Erythroblast (primary cell): ENCODE measurements around the gene DNHD1.

ENCODE experiments used
- DNase-seq, 2 experiments: peaks; one replicate each; lab custom pipeline; 2025; lab: John Stamatoyannopoulos, UW
- GATA1 ChIP-seq: IDR thresholded peaks from 2 replicates; pipeline ENCODE4 v1.6.1; 2011; ENCODE audit warnings: low read depth, mild to moderate bottlenecking, control low read depth, low read length, moderate library complexity
- POLR2A ChIP-seq: IDR thresholded peaks from 2 replicates; pipeline ENCODE4 v1.6.1; 2011; ENCODE audit warnings: mild to moderate bottlenecking, low read length

The DNHD1 gene

GRCh38 chr11:6526411-6527135 is 29.5 kb downstream of the DNHD1 start:
- TF ChIP-seq GATA1 (no peak), POLR2A (no peak)

GRCh38 chr11:6529266-6529665 is 32.2 kb downstream of the DNHD1 start:
- no peak for DNase-seq
- TF ChIP-seq GATA1 = no peak
- TF ChIP-seq POLR2A = no peak

More at GRCh38 chr11:6526411-6527135, 29.5 kb downstream of the DNHD1 start:
- no peak for DNase-seq

- TF ChIP-seq POLR2A = no peak
- no peak for TF ChIP-seq GATA1
- peak in 1 of 2 experiments; percentile 35 for DNase-seq
Measured at GRCh38 chr11:6530848-6531247, 33.8 kb downstream of the DNHD1 start.

GRCh38 chr11:6531267-6531752 is 34.2 kb downstream of the DNHD1 start:
- DNase-seq = peak; percentile 67 to 83
- no peak for TF ChIP-seq POLR2A
- no peak for TF ChIP-seq GATA1

DNA sequence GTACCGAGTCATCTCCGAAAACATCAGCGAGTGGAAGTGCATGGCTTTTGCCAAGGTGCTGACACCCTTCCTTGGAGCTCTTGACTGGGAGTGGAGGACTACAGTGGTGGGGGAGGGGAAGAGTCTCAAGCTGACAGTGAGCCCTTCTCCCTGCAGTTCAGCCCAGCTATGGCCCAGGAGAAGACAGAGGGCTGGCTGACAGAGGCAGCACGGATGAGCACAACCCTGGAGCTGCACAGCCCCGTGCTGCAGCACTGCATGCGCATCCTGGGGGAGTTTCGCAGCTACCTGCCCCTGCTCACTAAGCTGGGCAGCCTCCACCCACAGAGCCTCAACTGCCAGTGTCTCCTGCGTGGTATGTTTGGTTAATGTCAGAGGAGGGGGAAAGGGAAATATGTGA is 41.4 kb downstream of the DNHD1 start:
- peak in 1 of 2 experiments; percentile 33 for DNase-seq
- TF ChIP-seq POLR2A (no peak), GATA1 (no peak)

DNA sequence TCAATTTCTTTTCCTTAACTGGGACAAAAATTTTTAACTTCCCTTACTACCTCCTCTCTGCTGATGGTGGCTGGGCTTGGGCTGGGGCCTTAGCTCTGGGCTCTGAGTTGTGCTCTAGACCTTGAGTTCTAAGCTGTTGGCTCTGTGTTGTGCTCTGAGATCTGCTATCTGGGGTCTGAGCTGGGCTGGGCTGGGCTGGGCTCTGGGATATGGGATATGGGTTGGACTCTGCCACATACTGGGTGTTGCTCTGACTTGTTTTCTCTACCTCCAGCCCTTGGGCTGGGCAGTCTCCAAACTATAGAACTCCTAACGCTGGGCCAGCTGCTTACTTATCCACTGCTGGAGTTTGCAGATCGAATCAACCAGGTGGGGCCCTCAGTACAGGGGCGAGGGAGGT is 41.9 kb downstream of the DNHD1 start:
- DNase-seq = peak; percentile 50 to 61
- TF ChIP-seq POLR2A (no peak), GATA1 (no peak)

- DNase-seq = no peak
- TF ChIP-seq GATA1 = no peak
- TF ChIP-seq POLR2A = no peak
Measured at GRCh38 chr11:6539748-6540268, 42.7 kb downstream of the DNHD1 start.

GRCh38 chr11:6541356-6541755 is 44.3 kb downstream of the DNHD1 start:
- no peak for DNase-seq
- TF ChIP-seq POLR2A (no peak), GATA1 (no peak)

- TF ChIP-seq POLR2A (no peak), GATA1 (no peak)
- no peak for DNase-seq
Measured at GRCh38 chr11:6542727-6543126, 45.6 kb downstream of the DNHD1 start.

DNA sequence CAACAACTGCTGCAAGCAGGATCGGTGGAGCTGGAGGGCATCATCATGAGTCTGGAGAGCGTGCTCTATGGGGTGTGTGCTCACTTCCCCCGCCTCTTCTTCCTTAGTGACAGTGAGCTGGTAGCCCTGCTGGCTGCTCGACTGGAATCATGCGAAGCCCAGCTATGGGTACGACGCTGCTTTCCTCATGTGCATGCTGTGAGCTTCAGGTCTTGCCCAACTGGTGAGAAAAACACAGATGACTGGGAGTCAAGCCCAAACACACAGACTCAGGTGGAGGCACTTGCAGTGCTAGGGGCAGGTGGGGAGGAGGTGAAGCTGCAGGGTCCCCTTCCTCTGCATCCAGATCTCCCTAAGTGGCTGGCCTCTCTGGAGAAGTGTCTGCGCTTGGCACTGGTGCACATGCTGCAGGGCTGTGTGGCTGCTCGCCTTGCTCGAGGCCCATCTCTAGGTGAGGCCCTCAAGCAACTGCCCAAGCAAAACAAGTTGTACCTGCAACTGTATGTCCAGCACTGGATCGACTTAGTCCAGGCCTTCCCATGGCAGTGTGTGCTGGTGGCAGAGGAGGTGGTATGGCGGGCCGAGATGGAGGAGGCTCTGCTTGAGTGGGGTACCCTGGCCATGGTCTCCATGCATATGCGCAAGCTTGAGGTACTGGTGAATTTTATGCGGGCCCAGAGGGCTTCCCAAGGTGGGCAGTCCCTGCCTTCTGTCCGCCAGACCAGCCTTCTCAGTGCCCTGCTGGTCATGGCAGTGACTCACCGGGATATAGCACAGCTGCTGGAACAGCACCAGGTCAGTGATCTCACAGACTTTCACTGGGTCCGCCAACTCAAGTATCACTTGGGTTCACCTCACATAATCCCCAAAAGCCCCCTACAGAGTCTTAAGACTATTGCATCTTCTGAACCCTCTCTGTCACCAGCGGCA is 48.1 kb downstream of the DNHD1 start:
- TF ChIP-seq GATA1 (no peak), POLR2A (no peak)
- DNase-seq = no peak

DNA sequence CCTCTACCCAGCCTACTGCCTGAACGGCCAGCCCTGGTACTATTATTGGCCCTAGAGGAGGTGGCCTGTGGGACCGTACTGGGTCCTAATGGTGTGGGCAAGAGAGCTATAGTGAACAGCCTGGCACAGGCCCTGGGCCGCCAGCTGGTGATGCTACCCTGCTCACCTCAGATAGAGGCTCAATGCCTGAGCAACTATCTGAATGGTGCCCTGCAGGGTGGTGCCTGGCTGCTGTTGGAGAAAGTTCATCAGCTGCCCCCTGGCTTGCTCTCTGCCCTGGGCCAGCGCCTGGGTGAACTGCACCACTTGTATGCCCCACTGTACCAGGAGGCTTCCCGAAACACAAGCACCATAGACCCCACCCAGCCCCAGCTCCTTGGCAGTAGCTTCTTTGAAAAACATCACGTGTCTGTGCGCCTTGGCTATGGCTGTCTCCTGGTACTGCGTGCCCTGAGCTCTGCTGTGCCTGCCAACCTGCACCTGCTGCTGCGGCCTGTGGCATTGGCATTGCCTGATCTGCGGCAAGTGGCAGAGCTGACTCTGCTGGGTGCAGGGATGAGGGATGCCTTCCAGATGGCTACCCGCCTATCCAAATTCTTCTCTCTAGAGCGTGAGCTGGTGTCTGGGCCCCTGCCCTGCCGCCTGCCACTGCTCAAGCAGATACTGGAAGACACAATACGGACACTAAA is 49.0 kb downstream of the DNHD1 start:
- TF ChIP-seq GATA1 = no peak
- no peak for TF ChIP-seq POLR2A
- no peak for DNase-seq

- no peak for TF ChIP-seq POLR2A
- no peak for TF ChIP-seq GATA1
- DNase-seq = no peak
Measured at GRCh38 chr11:6546735-6547134, 49.7 kb downstream of the DNHD1 start.

DNA sequence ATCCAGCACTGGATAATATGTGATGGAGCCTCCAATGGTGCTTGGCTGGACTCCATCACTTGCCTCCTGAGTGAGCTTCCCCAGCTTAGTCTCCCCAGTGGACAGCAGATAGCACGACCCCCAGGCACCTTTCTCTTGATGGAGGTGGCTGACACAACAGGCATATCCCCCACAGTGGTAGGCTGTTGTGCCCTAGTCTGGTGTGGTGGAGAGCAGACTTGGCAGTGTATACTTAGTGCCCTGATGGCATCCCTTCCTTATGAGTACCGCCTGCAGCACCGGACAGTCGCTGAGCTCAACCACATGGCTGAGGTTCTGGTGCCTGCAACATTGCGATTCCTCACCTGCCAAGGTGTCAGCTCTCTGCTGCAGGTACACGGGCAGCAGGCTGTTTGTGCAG is 50.1 kb downstream of the DNHD1 start:
- DNase-seq = no peak
- no peak for TF ChIP-seq POLR2A
- no peak for TF ChIP-seq GATA1
